Inflammatory macrophage (primary cell): ENCODE results near the gene GPR135.

Experiments
- DNase-seq, 2 donors: peaks; one replicate each; pipeline ENCODE4 v3.0.0-alpha.2; 2020 to 2022
- total RNA-seq, 18 experiments: gene quantifications; one replicate each; lab custom pipeline; 2026; ENCODE audit warnings: mixed read lengths in 6 of 18, inconsistent platforms in 2 of 18; lab: John Stamatoyannopoulos, UW

The GPR135 gene
- total RNA-seq = 0.03 to 1.4 (median 0.29) reads per million in 18 experiments

GRCh38 chr14:59465316-59466135, at the start of gene GPR135:
Gene GPR135 (minus strand): TSS chr14:59465380. CDS start chr14:59465226, 154 bp downstream.
- DNase-seq = no peak

- DNase-seq = no peak
Measured at GRCh38 chr14:59511916-59512575, 46.9 kb upstream of the GPR135 start.

GRCh38 chr14:59510966-59511365, 45.8 kb upstream of the GPR135 start:
- no peak for DNase-seq

- no peak for DNase-seq
Measured at GRCh38 chr14:59510001-59510400, 44.8 kb upstream of the GPR135 start.

- no peak for DNase-seq
Measured at GRCh38 chr14:59509101-59509500, 43.9 kb upstream of the GPR135 start.

- DNase-seq = no peak
Measured at GRCh38 chr14:59507752-59508103, 42.5 kb upstream of the GPR135 start.

- DNase-seq = peak; percentile 61 to 66
Measured at GRCh38 chr14:59507063-59507751, 42.0 kb upstream of the GPR135 start.

GRCh38 chr14:59503256-59503655, 38.1 kb upstream of the GPR135 start:
- DNase-seq = no peak

- DNase-seq = no peak
Measured at GRCh38 chr14:59500732-59501131, 35.6 kb upstream of the GPR135 start.

GRCh38 chr14:59492384-59492783, 27.2 kb upstream of the GPR135 start:
- no peak for DNase-seq

GRCh38 chr14:59490756-59491155, 25.6 kb upstream of the GPR135 start:
- no peak for DNase-seq

GRCh38 chr14:59484639-59485175, 19.5 kb upstream of the GPR135 start:
- peak; percentile 39 to 46 for DNase-seq

- peak; percentile 96 to 98 for DNase-seq
Measured at GRCh38 chr14:59483819-59484638, 18.8 kb upstream of the GPR135 start, which contains the start of the genes JKAMP and L3HYPDH. Gene JKAMP (plus strand): TSS chr14:59484517. CDS start chr14:59484590, 73 bp downstream. Gene L3HYPDH (minus strand): TSS chr14:59484408. CDS start chr14:59484316, 92 bp downstream.

GRCh38 chr14:59483363-59483762, 18.2 kb upstream of the GPR135 start:
- no peak for DNase-seq

- DNase-seq = no peak
Measured at GRCh38 chr14:59482541-59483331, 17.6 kb upstream of the GPR135 start.

GRCh38 chr14:59481871-59482540, 16.8 kb upstream of the GPR135 start:
- peak; percentile 30 to 40 for DNase-seq

GRCh38 chr14:59481407-59481806, 16.2 kb upstream of the GPR135 start:
- no peak for DNase-seq

GRCh38 chr14:59480166-59480565, 15.0 kb upstream of the GPR135 start:
- DNase-seq = no peak

- no peak for DNase-seq
Measured at GRCh38 chr14:59478540-59478939, 13.4 kb upstream of the GPR135 start.

GRCh38 chr14:59475709-59476108, 10.5 kb upstream of the GPR135 start:
- DNase-seq = no peak

GRCh38 chr14:59474172-59474571, 9.0 kb upstream of the GPR135 start:
- no peak for DNase-seq
